Central memory CD4-positive, alpha-beta T cell (primary cell): ENCODE results near the gene OSBP.

ENCODE experiments used
- DNase-seq: peaks from one replicate; pipeline ENCODE4 v3.0.0; 2022

Gene OSBP

GRCh38 chr11:59601788-59602187 lies 13.8 kb downstream of the OSBP start:
- no peak for DNase-seq

GRCh38 chr11:59600636-59601035 lies 14.9 kb downstream of the OSBP start:
- DNase-seq: no peak

GRCh38 chr11:59600234-59600633 lies 15.3 kb downstream of the OSBP start:
- DNase-seq: no peak

GRCh38 chr11:59598961-59599360 lies 16.6 kb downstream of the OSBP start:
- no peak for DNase-seq

GRCh38 chr11:59584294-59584693 lies 31.3 kb downstream of the OSBP start:
- no peak for DNase-seq

GRCh38 chr11:59582006-59582405 lies 33.6 kb downstream of the OSBP start:
- no peak for DNase-seq

- DNase-seq: no peak
Observed at GRCh38 chr11:59578369-59578768, 37.2 kb downstream of the OSBP start.

GRCh38 chr11:59575505-59575904 lies 40.1 kb downstream of the OSBP start:
- DNase-seq: no peak

- no peak for DNase-seq
Observed at GRCh38 chr11:59574932-59575502, 40.6 kb downstream of the OSBP start.

GRCh38 chr11:59574467-59574866 lies 41.1 kb downstream of the OSBP start:
- no peak for DNase-seq

GRCh38 chr11:59573216-59573615 lies 42.4 kb downstream of the OSBP start:
- no peak for DNase-seq

GRCh38 chr11:59572091-59572490 lies 43.5 kb downstream of the OSBP start:
- no peak for DNase-seq

GRCh38 chr11:59562292-59562691 lies 53.3 kb downstream of the OSBP start:
- DNase-seq: no peak

GRCh38 chr11:59560702-59561473 lies 54.7 kb downstream of the OSBP start:
- peak; percentile 70 for DNase-seq

GRCh38 chr11:59560290-59560701 lies 55.3 kb downstream of the OSBP start:
- DNase-seq: peak; percentile 77

GRCh38 chr11:59559886-59560285 lies 55.7 kb downstream of the OSBP start:
- DNase-seq: no peak

- no peak for DNase-seq
Observed at GRCh38 chr11:59558270-59558643, 57.3 kb downstream of the OSBP start.

- peak; percentile 8 for DNase-seq
Observed at GRCh38 chr11:59556917-59557348, 58.6 kb downstream of the OSBP start.

- peak; percentile 44 for DNase-seq
Observed at GRCh38 chr11:59556115-59556916, 59.3 kb downstream of the OSBP start.

GRCh38 chr11:59555601-59556114 lies 59.9 kb downstream of the OSBP start:
- DNase-seq: no peak

- DNase-seq: no peak
Observed at GRCh38 chr11:59553323-59553722, 62.3 kb downstream of the OSBP start.

GRCh38 chr11:59552844-59553243 lies 62.7 kb downstream of the OSBP start:
- DNase-seq: no peak
